HCT116 (cell line): ENCODE data around the gene ZNF235. TPM values are rescaled to one million over a fixed set of nuclear protein-coding genes. Genes with fewer than 3 reads are reported as not detected.

Source experiments
- ATAC-seq: fragments of 200-7000 bp; cut with Tn5 transposase; 2 replicates; pipeline ENCODE4 v1.9.1; 2020; ENCODE audit warnings: mild to moderate bottlenecking, moderate library complexity
- BruUV-seq: library from RNA; stranded (reverse); fragments of 400-500 nt; replicated peaks from 2 replicates; lab custom pipeline; 2021; lab: Mats Ljungman, UMichigan
- CTCF ChIA-PET: fragments of 300-600 bp; sonication (Branson Sonifier 250); formaldehyde crosslinking; loops from one replicate; lab custom pipeline; 2021; ENCODE audit warnings: antibody characterized with exemption; lab: Charles Lee
- POLR2A ChIA-PET: fragments of 300-600, 350-600 bp; sonication (Branson Sonifier 250); formaldehyde crosslinking; loops from one replicate; lab custom pipeline; 2021; ENCODE audit warnings: antibody characterized with exemption; lab: Charles Lee
- RAD21 ChIA-PET, 2 experiments: fragments of 300-600 bp; sonication (Branson Sonifier 250); formaldehyde crosslinking; loops; one replicate each; lab custom pipeline; 2023; ENCODE audit warnings: low total read pairs in 2 of 2; ENCODE audit not compliant: uncharacterized antibody in 2 of 2, unreplicated experiment in 2 of 2, low non-redundant PET in 1 of 2; lab: Charles Lee
- DNase-seq: peaks from one replicate; pipeline ENCODE4 v3.0.0-alpha.2; 2010; ENCODE audit warnings: low read depth, low spot score
- H2AFZ ChIP-seq: fragments of 200-600 bp; shearing (Covaris generic), sonication (generic); 2 replicates; pipeline ENCODE4 v1.6.1; 2017; ENCODE audit warnings: low read depth, mixed run types, mixed read lengths, antibody characterized with exemption, low read length; ENCODE audit not compliant: poor library complexity, severe bottlenecking
- H3K27ac ChIP-seq: 2 replicates; pipeline ENCODE4 v1.5.1; 2012; ENCODE audit warnings: low read depth, low read length
- H3K27me3 ChIP-seq: fragments of 200-600 bp; sonication (generic); 2 replicates; pipeline ENCODE4 v1.6.1; 2016; ENCODE audit warnings: mixed run types, low read length, mixed read lengths; ENCODE audit not compliant: insufficient read depth
- H3K36me3 ChIP-seq, 2 experiments: fragments of 200-500 bp in 1 of 2; fragments of 200-600 bp in 1 of 2; sonication (Bioruptor generic) in 1 of 2; sonication (generic) in 1 of 2; 2 replicates each; pipeline versions ENCODE4 v1.5.1 to v1.6.1; 2014 to 2016; ENCODE audit warnings: low read length in 2 of 2, inconsistent platforms in 1 of 2, mixed read lengths in 1 of 2, mixed run types in 1 of 2; ENCODE audit not compliant: insufficient read depth in 2 of 2, control insufficient read depth in 1 of 2
- H3K4me1 ChIP-seq, 2 experiments: fragments of 200-600 bp in 1 of 2; sonication (generic) in 1 of 2; 2 replicates each; pipeline versions ENCODE4 v1.5.1 to v1.6.1; 2012 to 2017; ENCODE audit warnings: low read length in 2 of 2, inconsistent platforms in 1 of 2, mild to moderate bottlenecking in 1 of 2, mixed read lengths in 1 of 2, mixed run types in 1 of 2, moderate library complexity in 1 of 2; ENCODE audit not compliant: insufficient read depth in 2 of 2, control insufficient read depth in 1 of 2
- H3K4me2 ChIP-seq: fragments of 200-600 bp; sonication (generic); 2 replicates; pipeline ENCODE4 v1.6.1; 2017; ENCODE audit warnings: mixed run types, low read length, mixed read lengths
- H3K4me3 ChIP-seq, 2 experiments: fragments of 200-600 bp in 1 of 2; sonication (generic) in 1 of 2; replicated peaks in 1 of 2; 2 replicates each; pipeline ENCODE4 v1.5.1; 2011 to 2016; ENCODE audit warnings: low read length in 2 of 2, control low read depth in 1 of 2, low read depth in 1 of 2, mild to moderate bottlenecking in 1 of 2, mixed read lengths in 1 of 2, mixed run types in 1 of 2
- H3K79me2 ChIP-seq: fragments of 200-600 bp; sonication (generic); 2 replicates; pipeline ENCODE4 v1.6.1; 2017; ENCODE audit warnings: mild to moderate bottlenecking, mixed run types, low read length, moderate library complexity, mixed read lengths; ENCODE audit not compliant: insufficient read depth
- H3K9ac ChIP-seq: fragments of 200-600 bp; sonication (generic); 2 replicates; pipeline ENCODE4 v1.6.1; 2016; ENCODE audit warnings: low read length, mixed read lengths
- H3K9me2 ChIP-seq: fragments of 200-600 bp; sonication (generic), shearing (Covaris generic); 2 replicates; pipeline ENCODE4 v1.6.1; 2017; ENCODE audit warnings: mixed run types, mild to moderate bottlenecking, moderate library complexity; ENCODE audit not compliant: insufficient read depth
- H3K9me3 ChIP-seq, 2 experiments: fragments of 200-500 bp in 1 of 2; fragments of 200-600 bp in 1 of 2; sonication (Bioruptor generic) in 1 of 2; sonication (generic) in 1 of 2; 2 replicates each; pipeline ENCODE4 v1.6.1; 2014 to 2017; ENCODE audit warnings: low read length in 2 of 2, mixed read lengths in 2 of 2, inconsistent platforms in 1 of 2, low read depth in 1 of 2, mild to moderate bottlenecking in 1 of 2, mixed run types in 1 of 2, moderate library complexity in 1 of 2; ENCODE audit not compliant: control insufficient read depth in 1 of 2, insufficient read depth in 1 of 2
- H4K20me1 ChIP-seq: fragments of 200-600 bp; sonication (generic), shearing (Covaris generic); 2 replicates; pipeline ENCODE4 v1.6.1; 2017; ENCODE audit warnings: mixed run types, mild to moderate bottlenecking, moderate library complexity; ENCODE audit not compliant: insufficient read depth
- CBX3 ChIP-seq: IDR thresholded peaks from 2 replicates; pipeline ENCODE4 v1.6.1; 2012; ENCODE audit warnings: low read depth
- EGR1 ChIP-seq: IDR thresholded peaks from 2 replicates; pipeline ENCODE4 v1.6.1; 2012; ENCODE audit warnings: low read depth
- EZH2 ChIP-seq: fragments of 200-600 bp; sonication (generic); IDR thresholded peaks from 2 replicates; pipeline ENCODE4 v1.6.1; 2017; ENCODE audit warnings: antibody characterized with exemption, mixed run types
- EZH2phosphoT487 ChIP-seq: fragments of 200-600 bp; IDR thresholded peaks from 2 replicates; pipeline ENCODE4 v1.6.1; 2018; ENCODE audit warnings: antibody characterized with exemption, borderline replicate concordance
- FOSL1 ChIP-seq: IDR thresholded peaks from 2 replicates; pipeline ENCODE4 v1.6.1; 2012; ENCODE audit warnings: low read depth
- JUND ChIP-seq: IDR thresholded peaks from 2 replicates; pipeline ENCODE4 v1.6.1; 2012
- POLR2A ChIP-seq: IDR thresholded peaks from 2 replicates; pipeline ENCODE4 v1.7.0; 2011; ENCODE audit warnings: borderline replicate concordance; ENCODE audit not compliant: insufficient read depth, insufficient read length; ENCODE audit errors: extremely low read depth
- RAD21 ChIP-seq: IDR thresholded peaks from 2 replicates; pipeline ENCODE4 v1.6.1; 2012; ENCODE audit warnings: low read depth, mild to moderate bottlenecking
- SIN3A ChIP-seq: IDR thresholded peaks from 2 replicates; pipeline ENCODE4 v1.6.1; 2012; ENCODE audit warnings: low read depth
- SP1 ChIP-seq: IDR thresholded peaks from 2 replicates; pipeline ENCODE4 v1.6.1; 2012; ENCODE audit warnings: low read depth
- SRF ChIP-seq: IDR thresholded peaks from 2 replicates; pipeline ENCODE4 v1.6.1; 2012; ENCODE audit warnings: low read depth
- TCF7L2 ChIP-seq: IDR thresholded peaks from 2 replicates; pipeline ENCODE4 v1.7.0; 2011; ENCODE audit warnings: borderline replicate concordance, inconsistent platforms; ENCODE audit not compliant: insufficient read depth, insufficient read length; ENCODE audit errors: extremely low read depth
- YY1 ChIP-seq: IDR thresholded peaks from 2 replicates; pipeline ENCODE4 v1.6.1; 2011; ENCODE audit warnings: low read length, low read depth, moderate library complexity, mild to moderate bottlenecking; ENCODE audit not compliant: insufficient replicate concordance; ENCODE audit errors: extremely low read depth
- ZBTB33 ChIP-seq: IDR thresholded peaks from 2 replicates; pipeline ENCODE4 v1.6.1; 2011; ENCODE audit warnings: mild to moderate bottlenecking, low read length, moderate library complexity; ENCODE audit not compliant: insufficient replicate concordance; ENCODE audit errors: extremely low read depth
- intact Hi-C: fragments of 100-400 bp; cut with micrococcal nuclease; formaldehyde crosslinking; loops from 2 replicates; pipeline ENCODE4 v1.10.0; 2022
- total RNA-seq: library from RNA; stranded (reverse); gene quantifications from one replicate; pipeline ENCODE4 v1.2.1, GENCODE V29; 2021; ENCODE audit not compliant: unreplicated experiment
- TF ChIP-seq, protein P1 (sequence below): IDR thresholded peaks from 2 replicates; pipeline ENCODE4 v1.6.1; 2012; ENCODE audit warnings: low read depth
- TF ChIP-seq, protein P2 (sequence below): IDR thresholded peaks from 2 replicates; pipeline ENCODE4 v1.6.1; 2012
- TF ChIP-seq, protein P3 (sequence below): IDR thresholded peaks from 2 replicates; pipeline ENCODE4 v1.6.1; 2012

ZNF235 gene
- total RNA-seq, 1 experiment from 2014 or later = 5.7 TPM

DNA sequence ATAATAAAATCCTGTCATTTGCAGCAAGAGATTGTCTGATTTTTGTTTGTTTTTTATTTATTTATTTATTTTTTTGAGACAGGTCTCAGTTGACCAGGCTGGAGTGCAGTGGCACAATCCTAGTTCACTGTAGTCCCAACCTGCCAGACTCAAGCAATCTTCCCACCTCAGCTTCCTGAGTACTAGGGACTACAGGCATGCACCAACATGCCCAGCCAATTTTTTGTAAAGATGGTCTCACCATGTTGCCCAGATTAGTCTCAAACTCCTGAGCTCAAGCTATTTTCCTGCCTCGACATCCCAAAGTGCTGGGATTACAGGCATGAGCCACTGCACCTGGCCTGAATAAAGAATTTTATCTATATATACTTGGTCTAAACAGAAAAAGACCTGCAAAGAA lies 27.5 kb downstream of the ZNF235 start (continued):
- TF ChIP-seq EZH2 (no peak), ZBTB33 (no peak), SP1 (no peak)
- TF ChIP-seq, all 23 proteins: peak for 0

- TF ChIP-seq EGR1 (no peak), YY1 (no peak), EZH2phosphoT487 (no peak), TCF7L2 (no peak), FOSL1 (no peak), POLR2A (no peak), SP1 (no peak), ZBTB33 (no peak), SIN3A (no peak), CBX3 (no peak), SRF (no peak), JUND (no peak), RAD21 (no peak), EZH2 (no peak)
- TF ChIP-seq, protein P1, sequence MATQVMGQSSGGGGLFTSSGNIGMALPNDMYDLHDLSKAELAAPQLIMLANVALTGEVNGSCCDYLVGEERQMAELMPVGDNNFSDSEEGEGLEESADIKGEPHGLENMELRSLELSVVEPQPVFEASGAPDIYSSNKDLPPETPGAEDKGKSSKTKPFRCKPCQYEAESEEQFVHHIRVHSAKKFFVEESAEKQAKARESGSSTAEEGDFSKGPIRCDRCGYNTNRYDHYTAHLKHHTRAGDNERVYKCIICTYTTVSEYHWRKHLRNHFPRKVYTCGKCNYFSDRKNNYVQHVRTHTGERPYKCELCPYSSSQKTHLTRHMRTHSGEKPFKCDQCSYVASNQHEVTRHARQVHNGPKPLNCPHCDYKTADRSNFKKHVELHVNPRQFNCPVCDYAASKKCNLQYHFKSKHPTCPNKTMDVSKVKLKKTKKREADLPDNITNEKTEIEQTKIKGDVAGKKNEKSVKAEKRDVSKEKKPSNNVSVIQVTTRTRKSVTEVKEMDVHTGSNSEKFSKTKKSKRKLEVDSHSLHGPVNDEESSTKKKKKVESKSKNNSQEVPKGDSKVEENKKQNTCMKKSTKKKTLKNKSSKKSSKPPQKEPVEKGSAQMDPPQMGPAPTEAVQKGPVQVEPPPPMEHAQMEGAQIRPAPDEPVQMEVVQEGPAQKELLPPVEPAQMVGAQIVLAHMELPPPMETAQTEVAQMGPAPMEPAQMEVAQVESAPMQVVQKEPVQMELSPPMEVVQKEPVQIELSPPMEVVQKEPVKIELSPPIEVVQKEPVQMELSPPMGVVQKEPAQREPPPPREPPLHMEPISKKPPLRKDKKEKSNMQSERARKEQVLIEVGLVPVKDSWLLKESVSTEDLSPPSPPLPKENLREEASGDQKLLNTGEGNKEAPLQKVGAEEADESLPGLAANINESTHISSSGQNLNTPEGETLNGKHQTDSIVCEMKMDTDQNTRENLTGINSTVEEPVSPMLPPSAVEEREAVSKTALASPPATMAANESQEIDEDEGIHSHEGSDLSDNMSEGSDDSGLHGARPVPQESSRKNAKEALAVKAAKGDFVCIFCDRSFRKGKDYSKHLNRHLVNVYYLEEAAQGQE = no peak
- TF ChIP-seq, protein P2, sequence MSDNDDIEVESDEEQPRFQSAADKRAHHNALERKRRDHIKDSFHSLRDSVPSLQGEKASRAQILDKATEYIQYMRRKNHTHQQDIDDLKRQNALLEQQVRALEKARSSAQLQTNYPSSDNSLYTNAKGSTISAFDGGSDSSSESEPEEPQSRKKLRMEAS = no peak
- TF ChIP-seq, protein P3, sequence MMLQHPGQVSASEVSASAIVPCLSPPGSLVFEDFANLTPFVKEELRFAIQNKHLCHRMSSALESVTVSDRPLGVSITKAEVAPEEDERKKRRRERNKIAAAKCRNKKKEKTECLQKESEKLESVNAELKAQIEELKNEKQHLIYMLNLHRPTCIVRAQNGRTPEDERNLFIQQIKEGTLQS = no peak
- no TSS peak for BruUV-seq
- RAD21 ChIA-PET = interaction anchor here in 1 of 2 experiments (0.5 kb wide), 1 partner anchor 1371 kb away, joined by 3 read pairs; no protein-coding TSS in a partner anchor
- Histone ChIP-seq H3K9me2 (no peaks in the 10 kb centered on the region), H3K4me2 (no peak overlapping the region), H3K79me2 (no peaks in the 10 kb centered on the region), H3K27me3 (no peaks in the 10 kb centered on the region), H3K27ac (no peak overlapping the region), H2AFZ (no peak overlapping the region), H3K4me3 (no peak overlapping the region), H4K20me1 (no peaks in the 10 kb centered on the region), H3K36me3 (no peaks in the 10 kb centered on the region), H3K9ac (no peak overlapping the region), H3K4me1 (no peaks in the 10 kb centered on the region), H3K9me3 (peaks cover under 1 to 5% of the 10 kb centered on the region in 2 experiments; a peak in 3 of 4 replicates)
- intact Hi-C loops = no loop called here
- POLR2A ChIA-PET = no interaction called here
- no peak for DNase-seq
- ATAC-seq = no peak
- CTCF ChIA-PET = no interaction called here
Observed at GRCh38 chr19:44260695-44261446, 44.0 kb downstream of the ZNF235 start.
